GM10847 (cell line): ENCODE results near the gene SLC47A2.

Source experiments
- POLR2A ChIP-seq: IDR thresholded peaks from 2 replicates; pipeline ENCODE4 v1.6.1; 2011; ENCODE audit not compliant: insufficient read length; ENCODE audit errors: extremely low read depth

Gene SLC47A2, protein sequence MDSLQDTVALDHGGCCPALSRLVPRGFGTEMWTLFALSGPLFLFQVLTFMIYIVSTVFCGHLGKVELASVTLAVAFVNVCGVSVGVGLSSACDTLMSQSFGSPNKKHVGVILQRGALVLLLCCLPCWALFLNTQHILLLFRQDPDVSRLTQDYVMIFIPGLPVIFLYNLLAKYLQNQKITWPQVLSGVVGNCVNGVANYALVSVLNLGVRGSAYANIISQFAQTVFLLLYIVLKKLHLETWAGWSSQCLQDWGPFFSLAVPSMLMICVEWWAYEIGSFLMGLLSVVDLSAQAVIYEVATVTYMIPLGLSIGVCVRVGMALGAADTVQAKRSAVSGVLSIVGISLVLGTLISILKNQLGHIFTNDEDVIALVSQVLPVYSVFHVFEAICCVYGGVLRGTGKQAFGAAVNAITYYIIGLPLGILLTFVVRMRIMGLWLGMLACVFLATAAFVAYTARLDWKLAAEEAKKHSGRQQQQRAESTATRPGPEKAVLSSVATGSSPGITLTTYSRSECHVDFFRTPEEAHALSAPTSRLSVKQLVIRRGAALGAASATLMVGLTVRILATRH

DNA sequence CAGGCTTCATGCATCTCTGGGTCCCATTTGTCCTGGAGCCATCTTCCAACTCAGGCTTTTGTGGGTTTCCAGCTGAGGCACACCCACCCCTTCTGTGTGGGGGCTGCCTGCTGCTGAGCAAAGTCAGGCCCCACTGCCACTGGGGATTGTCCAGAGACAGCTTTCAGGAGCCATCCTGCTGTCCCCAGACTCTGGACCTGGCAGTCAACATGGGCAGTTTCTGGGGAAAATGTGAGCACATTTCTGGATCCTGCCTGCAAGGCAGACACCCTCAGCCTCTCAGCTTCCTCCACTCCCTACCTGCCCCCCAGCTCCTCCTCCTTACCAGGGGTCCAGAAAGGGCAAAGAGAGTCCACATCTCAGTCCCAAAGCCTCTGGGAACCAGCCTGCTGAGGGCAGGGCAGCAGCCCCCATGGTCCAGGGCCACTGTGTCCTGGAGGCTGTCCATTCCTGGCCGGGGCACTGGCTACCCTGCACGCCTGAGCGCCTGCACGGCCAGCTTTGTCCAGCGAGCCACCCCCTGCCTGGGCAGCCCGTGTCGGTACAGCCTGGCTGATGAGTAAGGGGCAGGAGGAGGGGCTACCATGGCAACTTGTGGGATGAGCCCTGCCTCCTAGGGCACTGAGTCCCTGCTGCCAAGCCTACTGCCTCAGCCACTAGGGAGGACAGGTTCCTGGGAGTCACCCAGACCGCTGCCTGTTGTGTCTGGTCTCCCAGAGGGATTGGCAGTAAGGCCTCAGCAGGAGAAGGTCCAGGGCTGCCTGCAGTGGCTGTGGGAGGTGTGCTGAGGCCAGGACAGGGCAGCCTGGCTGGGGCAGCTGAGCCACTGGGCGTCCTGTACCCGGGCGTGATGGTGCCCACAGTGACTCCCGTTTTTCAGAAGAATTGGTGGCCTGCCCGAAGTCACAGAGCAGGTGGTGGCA, at the start of gene SLC47A2:
SLC47A2 (minus strand) TSS at position 477 of the 923 bp plus-strand sequence; CDS start at position 448, 29 bp downstream.
- TF ChIP-seq POLR2A: no peak

DNA sequence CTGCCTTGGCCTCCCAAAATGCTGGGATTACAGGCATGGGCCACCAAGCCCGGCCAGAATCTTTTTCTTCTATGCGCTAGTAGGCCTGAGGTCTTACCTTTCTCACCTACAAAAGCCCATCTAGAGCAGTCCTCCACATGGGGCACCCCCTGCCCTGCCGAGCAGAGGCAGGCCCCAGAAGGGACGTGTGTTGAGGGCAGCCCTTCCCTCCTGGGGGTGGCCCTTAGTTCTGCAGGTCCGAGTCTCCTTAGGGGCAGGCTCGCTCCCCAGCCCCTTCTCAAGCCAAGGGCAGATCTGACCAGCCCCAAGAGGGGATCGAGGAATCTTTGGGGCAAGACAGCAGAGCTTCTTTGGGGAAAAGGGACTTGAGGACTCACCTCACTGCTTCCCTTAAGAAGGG, 49.6 kb upstream of the SLC47A2 start:
- no peak for TF ChIP-seq POLR2A

DNA sequence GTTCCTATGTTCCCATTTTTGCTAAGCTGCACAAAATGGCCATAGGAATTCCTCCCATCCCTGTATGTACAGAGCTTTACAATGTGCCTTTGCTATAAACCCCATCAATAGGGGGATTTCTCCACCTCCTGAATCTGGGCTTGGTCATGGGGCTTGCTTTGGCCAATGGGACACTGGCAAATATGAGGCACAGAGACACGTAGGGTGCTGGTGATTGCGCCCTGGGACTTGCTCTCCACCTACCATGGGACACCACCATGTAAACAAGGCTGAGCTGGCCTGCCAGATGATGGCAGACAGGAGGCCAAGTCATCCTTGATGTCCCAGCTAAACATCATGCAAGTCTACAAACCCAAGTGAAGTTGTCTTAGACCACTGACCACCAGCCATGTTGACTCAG, 47.0 kb upstream of the SLC47A2 start:
- TF ChIP-seq POLR2A: no peak

- TF ChIP-seq POLR2A: no peak
Measured at GRCh38 chr17:19762515-19762961, 46.2 kb upstream of the SLC47A2 start.

GRCh38 chr17:19760746-19761145, 44.4 kb upstream of the SLC47A2 start:
- TF ChIP-seq POLR2A: no peak

DNA sequence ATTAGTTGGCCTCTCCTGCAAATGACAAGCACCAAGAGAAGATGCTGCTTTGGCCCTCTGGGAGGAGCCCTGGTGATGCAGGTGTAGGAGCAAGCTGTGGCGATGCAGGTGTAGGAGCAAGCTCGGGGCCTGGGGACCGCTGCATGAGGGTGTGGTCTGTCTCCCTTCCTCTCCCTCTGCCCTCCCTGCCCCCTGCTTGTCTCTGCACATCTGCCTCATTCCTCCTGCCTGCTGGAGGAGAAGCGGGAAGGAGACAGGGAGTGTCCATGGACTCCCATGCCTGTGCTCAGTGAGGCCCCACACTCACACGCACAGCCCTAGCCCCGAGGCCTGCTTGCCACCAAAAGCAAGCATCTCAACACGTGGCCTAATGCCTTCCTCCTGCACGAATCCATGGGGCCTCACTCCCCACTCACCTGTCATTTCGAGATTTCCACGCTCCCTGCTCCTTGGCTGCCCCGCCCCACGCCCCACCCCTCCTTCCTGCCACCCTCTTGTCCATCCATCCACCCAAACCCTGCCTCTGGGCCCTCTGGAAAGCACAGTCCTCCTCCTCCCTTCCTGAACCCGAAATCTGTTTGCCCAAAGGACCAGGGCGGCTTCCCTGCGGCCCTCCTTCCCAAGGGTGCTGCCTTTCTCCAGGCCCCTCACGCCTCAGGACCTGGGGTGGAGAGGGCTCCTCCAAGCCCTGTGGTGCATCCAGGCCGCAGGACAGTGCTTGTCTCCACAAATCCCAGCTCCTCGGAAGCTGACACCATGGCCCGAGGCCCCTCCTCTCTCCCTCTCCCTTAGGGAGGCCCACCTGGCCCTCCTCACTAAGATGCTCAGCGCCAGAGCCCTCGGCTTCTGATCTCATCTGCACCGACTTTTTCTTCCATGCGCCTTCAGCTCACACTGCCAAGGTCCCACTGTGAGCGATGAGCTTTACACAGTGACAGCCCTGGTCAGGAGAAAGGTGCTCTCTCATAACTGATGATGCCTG, 43.5 kb upstream of the SLC47A2 start:
- TF ChIP-seq POLR2A: no peak

DNA sequence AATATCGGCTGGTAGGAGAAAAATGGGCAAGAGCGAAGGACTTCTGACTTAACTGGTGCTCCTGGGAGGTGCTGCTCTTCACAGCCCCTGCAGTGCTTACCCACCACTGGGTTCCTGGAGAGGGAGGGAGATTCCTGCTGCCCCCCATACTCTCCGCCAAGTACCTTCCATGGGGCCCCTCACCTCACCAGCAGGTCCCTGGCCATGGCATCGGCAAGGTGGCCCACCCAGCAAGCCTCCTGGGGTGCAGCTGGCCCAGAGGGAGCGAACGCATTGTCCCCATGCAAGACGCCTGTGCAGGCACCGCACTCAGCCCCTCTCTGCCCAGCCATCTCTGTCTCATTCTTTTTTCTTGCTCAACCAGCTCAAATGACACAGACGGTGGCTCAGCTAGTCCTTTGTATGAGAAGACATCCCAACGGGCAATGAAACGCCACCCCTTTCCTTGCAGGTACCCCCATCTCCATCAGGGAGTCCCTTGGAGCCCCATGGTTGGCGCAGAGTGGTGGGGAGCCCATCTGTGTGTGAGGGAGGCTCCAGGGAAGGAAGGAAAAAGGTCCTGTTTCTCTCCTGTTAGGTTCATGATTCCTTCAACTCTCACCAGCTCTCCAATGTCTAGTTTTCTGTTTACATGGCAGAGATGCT, 41.3 kb upstream of the SLC47A2 start:
- no peak for TF ChIP-seq POLR2A

- TF ChIP-seq POLR2A: no peak
Measured at GRCh38 chr17:19756546-19756945, 40.2 kb upstream of the SLC47A2 start.

- no peak for TF ChIP-seq POLR2A
Measured at GRCh38 chr17:19755821-19756510, 39.6 kb upstream of the SLC47A2 start.

- TF ChIP-seq POLR2A: no peak
Measured at GRCh38 chr17:19755392-19755791, 39.0 kb upstream of the SLC47A2 start.

GRCh38 chr17:19753661-19754463, 37.5 kb upstream of the SLC47A2 start:
- TF ChIP-seq POLR2A: no peak

- no peak for TF ChIP-seq POLR2A
Measured at GRCh38 chr17:19753051-19753509, 36.7 kb upstream of the SLC47A2 start.
